Ecto neural progenitor cell (in vitro differentiated cells): ENCODE results near the gene PSME2.
A peak's percentile ranks its signal among the peaks of the same experiment; 100 is the strongest.

ENCODE experiments used
- DNase-seq: peaks from one replicate; pipeline ENCODE4 v3.0.0-alpha.2; 2018; ENCODE audit warnings: low spot score

Gene PSME2

DNA sequence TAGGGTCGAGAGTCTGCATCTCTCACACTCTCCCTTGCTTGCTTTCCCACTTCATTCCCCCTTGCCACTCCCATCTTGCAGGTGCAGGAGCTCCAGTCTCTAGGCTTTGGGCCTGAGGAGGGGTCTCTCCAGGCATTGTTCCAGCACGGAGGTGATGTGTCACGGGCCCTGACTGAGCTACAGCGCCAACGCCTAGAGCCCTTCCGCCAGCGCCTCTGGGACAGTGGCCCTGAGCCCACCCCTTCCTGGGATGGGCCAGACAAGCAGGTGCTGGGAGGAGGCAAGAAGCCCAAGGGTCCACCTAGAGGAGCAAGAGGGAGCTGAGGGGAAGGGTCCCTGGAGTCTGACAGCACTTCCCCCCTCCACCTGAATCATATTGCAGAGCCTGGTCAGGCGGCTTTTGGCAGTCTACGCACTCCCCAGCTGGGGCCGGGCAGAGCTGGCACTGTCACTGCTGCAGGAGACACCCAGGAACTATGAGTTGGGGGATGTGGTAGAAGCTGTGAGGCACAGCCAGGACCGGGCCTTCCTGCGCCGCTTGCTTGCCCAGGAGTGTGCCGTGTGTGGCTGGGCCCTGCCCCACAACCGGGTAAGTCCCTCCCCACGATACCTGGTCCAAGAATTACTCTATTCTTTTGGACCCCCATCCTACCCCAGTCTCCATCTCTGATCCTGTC lies 5.1 kb upstream of the PSME2 start:
- no peak for DNase-seq

DNA sequence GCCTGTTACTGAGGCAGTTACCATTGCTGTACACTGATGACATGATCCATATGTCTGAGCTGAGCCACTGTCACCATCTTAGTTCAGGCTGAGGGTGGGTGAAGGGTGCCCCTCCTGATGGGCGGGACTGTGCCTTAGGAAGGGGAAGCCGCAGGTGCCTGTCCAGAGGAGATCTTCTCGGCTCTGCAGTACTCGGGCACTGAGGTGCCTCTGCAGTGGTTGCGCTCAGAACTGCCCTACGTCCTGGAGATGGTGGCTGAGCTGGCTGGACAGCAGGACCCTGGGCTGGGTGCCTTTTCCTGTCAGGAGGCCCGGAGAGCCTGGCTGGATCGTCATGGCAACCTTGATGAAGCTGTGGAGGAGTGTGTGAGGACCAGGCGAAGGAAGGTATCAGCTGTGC lies 4.6 kb upstream of the PSME2 start:
- no peak for DNase-seq

DNA sequence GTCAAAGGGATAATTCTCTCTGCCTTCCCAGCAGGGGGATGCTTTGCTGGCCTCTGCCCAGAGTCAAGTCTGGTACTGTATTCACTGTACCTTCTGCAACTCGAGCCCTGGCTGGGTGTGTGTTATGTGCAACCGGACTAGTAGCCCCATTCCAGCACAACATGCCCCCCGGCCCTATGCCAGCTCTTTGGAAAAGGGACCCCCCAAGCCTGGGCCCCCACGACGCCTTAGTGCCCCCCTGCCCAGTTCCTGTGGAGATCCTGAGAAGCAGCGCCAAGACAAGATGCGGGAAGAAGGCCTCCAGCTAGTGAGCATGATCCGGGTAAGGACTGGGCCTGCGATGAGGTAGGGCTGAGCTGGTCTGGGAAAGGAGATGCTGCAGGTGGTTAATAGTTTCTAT lies 4.2 kb upstream of the PSME2 start:
- no peak for DNase-seq

DNA sequence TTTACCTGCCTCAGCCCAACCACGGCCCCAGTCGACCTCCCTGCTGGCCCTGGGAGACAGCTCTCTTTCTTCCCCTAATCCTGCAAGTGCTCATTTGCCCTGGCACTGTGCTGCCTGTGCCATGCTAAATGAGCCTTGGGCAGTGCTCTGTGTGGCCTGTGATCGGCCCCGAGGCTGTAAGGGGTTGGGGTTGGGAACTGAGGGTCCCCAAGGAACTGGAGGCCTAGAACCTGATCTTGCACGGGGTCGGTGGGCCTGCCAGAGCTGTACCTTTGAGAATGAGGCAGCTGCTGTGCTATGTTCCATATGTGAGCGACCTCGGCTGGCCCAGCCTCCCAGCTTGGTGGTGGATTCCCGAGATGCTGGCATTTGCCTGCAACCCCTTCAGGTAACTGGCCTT lies 3.7 kb upstream of the PSME2 start:
- no peak for DNase-seq

DNA sequence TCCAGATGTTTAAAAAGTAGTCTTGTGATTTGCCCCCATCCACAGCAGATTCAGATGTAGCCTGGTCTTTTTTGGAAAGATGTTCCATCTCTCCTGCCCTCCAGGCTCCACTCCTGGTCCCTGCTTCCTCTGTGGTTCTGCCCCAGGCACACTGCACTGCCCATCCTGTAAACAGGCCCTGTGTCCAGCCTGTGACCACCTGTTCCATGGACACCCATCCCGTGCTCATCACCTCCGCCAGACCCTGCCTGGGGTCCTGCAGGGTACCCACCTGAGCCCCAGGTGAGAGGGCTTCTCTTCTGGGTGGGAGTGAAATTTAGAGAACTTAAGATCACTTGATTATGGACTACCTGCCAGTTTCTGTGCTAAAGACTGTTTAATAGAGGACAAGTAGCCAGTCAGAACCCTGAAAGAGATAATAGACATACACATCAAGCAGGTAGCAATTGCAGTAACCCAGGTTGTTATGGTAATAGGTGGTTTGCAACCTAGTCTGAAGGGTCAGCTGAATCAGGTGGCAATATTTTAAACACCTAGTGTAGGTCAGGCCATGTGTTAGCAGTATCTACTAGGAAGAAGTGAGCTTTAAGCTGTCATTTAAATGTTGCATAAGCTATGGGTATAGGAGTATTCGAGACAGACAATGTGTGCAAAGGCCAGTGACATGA lies 3.0 kb upstream of the PSME2 start:
- no peak for DNase-seq

DNA sequence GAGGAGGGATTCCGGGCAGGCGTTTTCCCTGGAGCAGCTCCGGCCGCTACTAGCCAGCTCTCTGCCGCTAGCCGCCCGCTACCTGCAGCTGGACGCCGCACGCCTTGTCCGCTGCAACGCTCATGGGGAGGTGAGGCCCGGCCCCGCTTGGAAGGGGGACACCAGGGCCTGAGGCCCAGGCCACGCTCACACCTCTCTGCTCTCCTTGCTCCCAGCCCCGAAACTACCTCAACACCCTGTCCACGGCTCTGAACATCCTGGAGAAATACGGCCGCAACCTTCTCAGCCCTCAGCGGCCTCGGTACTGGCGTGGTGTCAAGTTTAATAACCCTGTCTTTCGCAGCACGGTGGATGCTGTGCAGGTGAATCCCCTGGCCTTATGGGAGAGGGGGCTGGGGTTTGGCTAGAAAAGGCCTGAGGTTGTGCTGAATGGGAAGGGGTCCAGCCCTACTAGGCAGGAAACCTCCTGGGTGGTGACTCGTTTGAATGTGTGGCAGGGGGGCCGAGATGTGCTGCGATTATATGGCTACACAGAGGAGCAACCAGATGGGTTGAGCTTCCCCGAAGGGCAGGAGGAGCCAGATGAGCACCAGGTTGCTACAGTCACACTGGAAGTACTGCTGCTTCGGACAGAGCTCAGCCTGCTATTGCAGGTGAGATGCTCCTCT lies 1.5 kb upstream of the PSME2 start:
- no peak for DNase-seq

DNA sequence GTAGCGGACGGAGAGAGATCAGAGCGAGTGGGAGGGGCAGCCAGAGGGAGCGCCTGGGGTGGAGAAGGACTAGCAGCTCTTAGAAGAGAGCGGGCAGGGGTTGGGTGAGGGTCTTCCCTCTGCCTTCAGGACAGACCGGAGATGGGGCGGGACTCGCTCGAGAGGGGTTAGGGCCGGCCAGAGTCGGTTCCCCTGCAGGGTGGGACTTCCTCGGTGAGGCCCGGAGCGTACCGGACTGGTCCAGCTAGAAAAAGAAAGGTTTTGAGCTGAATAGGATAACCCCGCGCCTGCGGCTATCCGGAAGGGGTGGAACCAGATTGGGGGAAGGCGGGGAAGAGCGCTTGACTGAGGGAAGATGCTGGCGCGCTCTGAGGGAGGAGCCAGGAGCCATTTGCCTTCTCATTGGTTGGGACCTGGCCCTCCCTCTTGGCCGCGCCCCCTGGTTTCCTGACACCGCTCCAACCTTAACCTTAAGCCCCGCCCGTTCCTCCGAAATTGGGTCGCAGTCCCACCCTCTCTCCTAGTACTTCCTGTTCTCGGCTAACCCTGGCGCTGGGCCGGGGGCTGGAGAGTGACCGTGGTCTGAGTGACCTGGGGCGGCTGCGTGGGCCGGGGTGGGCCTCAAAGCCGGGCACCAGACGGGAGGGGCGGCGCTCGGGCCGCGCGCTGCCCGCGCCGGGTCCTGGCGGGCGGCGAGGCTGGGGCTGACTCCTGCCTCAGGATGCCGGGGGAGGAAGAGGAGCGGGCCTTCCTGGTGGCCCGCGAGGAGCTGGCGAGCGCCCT lies 759 bp upstream of the PSME2 start, which contains the start of gene RNF31:
TSS of gene RNF31 (plus strand) at position 521 of the 783 bp plus-strand sequence. CDS start at position 722, 201 bp downstream.
- DNase-seq: peak; percentile 96

DNA sequence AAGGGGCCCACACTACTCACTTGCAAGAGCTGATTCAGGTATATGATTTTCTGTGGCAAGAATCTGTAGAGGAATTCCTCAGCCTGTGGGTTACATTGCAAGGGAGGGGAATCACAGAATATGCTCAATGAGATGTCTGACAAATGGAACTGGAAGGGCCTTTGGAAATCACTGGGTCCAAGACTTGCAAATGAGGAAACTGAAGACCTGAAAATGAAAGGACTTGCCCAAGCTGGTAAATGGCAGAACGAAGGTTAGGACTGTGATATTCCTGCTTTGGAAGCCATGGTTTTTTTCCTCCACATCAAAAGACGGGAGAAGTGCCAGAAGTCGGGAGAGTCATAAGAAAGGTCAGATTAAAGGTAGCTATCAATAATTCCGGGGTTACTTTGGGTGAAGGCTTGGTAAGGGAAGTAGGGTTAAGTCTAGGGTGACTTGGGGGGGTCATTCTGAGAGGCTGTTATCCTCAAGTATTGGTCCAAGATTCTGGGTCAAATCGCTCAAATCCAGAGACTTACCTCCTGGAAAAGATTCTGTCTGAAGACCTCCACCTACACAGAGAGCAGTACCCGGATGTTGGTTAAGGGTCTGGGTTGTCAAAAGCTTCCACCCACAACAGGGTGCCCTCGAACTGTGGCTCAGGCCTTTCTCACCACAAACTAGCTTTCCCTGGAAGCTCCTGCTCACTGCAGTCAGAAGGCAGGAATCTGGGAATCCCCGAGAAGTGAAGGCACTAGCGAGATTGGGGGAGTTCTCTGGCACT lies 539 bp downstream of the PSME2 start:
- DNase-seq: no peak

DNA sequence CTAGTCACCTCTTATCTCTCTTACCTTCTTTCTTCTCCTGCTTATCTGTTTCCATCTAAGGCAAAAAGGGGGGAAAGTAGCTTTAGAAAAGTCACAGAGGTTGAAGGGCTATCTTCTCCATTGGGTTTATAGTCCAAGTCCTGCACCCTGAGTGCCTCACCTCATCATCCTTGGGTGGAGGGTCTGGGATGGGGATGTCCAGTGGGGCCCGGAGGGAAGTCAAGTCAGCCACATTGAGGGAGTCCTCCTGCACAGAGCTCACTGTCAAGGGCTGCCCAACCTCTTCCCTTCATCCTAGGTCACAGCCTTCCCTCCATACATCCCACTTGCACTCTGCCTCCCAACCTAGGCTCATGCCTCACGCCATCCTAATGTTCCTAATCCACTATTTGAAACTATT lies 1.2 kb downstream of the PSME2 start:
- no peak for DNase-seq

DNA sequence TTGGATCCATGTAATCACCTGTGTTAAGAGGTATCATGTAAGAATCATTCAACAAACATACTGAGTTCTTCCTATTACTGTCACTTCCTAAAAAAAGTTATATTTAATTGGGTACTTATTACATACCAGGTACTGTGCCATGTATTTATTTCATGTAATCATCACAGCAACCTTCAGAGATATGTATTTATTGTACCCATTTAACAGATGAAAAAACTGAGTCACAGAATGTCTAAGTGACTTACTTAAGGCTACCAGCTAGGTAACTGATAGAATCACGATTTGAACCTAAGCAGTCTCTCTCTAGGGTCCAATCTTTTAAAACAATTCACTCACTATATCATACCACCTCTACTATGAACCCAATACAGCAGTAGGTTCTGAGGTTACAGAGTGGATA lies 2.0 kb downstream of the PSME2 start:
- DNase-seq: no peak

DNA sequence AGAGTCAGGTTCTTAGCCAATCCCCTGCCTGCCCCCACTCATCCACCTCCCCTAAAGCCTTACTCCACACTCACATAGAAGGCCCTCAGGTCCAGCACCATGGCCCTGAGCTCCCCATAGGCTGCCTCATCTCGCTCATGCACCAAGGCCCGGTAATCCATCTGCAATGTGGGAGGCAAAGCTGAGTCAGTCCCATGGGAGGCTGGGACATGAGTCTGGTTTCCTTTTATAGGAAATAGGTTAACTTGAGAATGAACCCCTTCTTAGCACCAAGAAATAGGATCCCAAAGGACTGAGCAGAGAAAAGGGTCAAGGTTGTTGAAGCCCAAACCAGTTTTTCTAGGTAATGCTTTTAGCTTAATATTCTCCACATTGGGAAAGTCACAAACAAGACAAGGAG lies 2.9 kb downstream of the PSME2 start:
- DNase-seq: no peak

DNA sequence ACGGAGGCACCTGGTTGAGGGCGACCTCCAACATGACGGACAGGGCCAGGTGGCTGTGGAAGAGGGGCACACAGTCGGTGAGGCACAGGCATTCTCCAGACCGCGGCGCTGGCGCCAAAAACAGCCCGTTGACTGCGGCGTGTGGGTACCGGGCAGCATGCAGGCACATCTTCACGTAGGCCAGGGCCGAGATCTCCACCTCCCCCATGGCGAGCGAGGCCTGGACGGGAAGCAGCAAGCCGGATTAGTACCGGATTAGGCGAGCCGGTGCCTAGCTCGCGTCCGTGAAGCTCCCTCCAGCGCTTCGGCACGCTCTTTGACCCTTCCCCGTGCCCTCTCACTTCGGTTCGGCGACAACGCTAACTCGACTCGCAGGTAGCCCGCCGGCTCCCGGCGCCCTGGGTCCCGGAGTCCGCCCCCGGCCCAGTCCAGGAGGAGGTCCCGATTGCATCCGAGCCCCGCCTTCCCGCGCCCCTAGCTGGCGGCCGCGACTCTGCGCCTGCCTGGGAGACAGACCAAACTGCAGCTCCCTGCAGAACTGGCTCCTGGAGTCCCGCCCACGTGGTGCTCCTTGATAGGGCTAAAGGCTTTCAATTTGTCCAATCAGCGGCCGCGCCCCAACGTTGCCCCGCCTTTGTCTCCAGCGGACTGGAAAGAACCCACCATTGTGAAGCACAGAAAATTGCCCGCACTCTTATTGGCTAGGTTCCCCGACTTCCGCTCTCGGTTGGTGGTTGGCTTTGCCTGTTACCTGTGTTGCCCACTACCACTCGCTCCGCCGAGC lies 5.1 kb downstream of the PSME2 start, which contains the start of gene EMC9:
TSS of gene EMC9 (minus strand) at position 495 of the 784 bp plus-strand sequence. CDS start at position 208, 287 bp downstream.
- DNase-seq: peak; percentile 100

DNA sequence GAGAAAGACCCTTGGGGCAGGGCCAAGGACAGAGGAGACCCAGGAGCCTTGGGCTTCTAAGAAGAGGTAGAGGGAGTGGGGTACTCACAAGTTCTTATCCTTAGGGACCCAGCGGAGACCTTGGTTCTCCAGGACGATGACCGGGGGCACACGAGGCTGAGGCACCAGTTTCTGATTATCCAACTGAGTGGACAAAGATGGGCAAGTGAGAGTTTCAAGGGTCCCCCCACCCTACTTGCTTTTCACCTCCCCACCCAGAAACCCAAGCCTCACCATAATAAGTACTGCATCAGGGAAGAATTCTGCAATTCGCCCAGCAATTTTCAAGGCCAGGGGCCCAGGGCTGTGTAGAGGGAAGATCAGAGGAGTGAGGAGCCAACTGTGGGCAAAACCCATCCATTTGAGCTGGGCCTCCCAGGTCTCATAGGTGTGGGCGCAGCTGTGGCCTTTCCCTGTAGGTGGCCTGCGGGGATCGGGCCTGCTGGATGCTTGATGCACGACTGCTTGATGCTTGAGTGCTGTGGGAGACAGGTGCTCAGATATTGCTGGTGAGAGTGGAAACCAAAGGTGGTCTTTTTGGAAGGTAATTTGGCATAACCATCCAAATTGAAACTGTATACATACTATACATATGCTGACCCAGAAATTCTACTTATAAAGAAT lies 7.0 kb downstream of the PSME2 start:
- no peak for DNase-seq

DNA sequence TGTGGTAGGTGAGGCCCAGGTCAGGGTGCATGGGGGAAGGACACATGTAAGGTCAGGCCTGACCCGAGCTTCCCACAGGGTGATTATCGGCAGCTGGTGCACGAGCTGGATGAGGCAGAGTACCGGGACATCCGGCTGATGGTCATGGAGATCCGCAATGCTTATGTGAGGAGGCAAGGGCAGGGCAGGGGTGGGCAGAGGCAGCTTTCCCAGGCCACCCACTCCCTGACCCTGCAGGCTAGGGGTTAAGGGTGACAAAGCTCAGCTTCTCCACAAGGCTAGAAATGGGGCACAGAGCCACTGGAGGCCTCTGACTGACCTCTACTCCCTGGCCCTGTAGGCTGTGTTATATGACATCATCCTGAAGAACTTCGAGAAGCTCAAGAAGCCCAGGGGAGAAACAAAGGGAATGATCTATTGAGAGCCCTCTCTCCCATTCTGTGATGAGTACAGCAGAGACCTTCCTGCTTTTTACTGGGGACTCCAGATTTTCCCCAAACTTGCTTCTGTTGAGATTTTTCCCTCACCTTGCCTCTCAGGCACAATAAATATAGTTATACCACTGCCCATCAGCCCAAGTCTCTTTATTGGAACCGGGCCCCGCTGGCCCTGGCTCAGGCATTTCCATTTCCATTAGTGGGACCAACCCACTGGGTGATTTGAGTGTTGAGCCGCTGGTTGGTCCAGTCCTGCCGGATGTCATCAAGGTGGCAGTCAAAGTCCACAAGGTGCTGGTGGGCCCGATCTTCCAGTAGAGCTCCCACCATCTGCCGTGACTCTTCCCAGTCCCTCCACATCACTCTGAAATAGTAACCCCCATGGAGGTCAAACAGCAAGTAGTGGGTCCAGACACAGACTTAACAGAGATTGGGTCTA lies 7.8 kb downstream of the PSME2 start:
- DNase-seq: no peak

DNA sequence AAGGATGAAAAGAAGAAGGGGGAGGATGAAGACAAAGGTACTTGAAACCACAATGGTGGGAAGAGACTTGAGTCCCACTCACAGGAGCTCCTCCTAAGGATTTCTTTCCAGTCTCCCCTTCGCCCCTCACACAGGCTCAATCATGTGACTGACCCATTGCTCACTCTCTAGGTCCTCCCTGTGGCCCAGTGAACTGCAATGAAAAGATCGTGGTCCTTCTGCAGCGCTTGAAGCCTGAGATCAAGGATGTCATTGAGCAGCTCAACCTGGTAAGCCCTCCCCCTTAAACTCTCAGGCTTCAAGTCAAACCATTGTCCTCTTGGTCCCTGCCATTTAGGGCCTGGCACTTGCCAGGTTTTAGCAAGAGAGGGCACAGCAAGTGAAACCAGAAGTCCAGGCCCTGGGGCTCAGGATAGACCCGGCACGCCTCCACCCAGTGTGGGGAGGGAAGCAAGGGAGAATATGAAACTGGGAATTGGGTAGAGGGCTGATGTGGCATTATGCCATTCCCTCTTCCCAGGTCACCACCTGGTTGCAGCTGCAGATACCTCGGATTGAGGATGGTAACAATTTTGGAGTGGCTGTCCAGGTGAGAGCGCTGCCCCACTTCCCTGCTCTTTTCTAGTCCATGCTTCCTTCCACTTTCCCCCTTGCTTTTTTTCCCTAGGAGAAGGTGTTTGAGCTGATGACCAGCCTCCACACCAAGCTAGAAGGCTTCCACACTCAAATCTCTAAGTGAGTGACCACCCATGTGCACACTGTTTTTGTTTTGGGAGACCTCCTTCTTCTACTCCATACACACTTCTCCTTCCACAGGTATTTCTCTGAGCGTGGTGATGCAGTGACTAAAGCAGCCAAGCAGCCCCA lies 8.6 kb downstream of the PSME2 start:
- no peak for DNase-seq

DNA sequence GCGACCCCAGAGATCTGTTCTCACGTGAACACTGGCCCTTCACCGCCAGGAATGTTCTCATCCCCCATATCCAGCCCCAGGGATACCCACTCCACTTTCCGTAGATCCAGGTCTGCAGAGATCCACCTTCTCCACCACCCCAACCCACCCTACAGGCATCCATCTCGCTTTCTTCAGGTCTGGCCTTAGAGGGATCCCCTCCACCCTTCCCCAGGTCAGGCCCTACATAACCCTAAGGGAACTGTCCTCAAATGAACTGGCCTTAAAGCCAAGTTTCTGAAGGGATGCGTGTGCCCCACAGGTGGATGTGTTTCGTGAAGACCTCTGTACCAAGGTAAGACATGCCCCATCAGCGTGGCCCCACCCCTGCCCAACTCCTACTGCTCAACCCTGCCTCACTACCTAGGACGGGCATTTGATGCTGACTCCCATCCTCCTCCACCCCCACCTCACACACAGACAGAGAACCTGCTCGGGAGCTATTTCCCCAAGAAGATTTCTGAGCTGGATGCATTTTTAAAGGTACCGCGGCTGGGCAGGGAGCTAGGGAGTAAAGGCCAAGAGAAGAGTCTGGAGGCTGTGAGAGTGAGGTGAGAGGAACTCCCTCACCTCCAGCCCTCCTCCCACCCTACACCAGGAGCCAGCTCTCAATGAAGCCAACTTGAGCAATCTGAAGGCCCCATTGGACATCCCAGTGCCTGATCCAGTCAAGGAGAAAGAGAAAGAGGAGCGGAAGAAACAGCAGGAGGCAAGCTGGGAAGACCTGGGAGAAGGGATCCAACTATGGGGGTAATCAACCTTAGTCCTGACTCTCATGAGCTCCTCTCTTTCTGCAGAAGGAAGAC lies 9.5 kb downstream of the PSME2 start:
- DNase-seq: no peak
